A673 (cell line): Measurements from ENCODE around the gene ATRN.

Source experiments
- CTCF ChIP-seq: fragments of 300-800, 200-600 bp; sonication (generic); conservative IDR thresholded peaks from 2 replicates; pipeline ENCODE4 v1.5.1; 2017; ENCODE audit warnings: low read depth, mild to moderate bottlenecking, antibody characterized with exemption, low read length, moderate library complexity, mixed read lengths
- EZH2 ChIP-seq: fragments of 200-600 bp; sonication (generic); IDR thresholded peaks from 2 replicates; pipeline ENCODE4 v1.6.1; 2017; ENCODE audit warnings: borderline replicate concordance, low read depth, mild to moderate bottlenecking, mixed read lengths, antibody characterized with exemption, low read length; ENCODE audit not compliant: poor library complexity, severe bottlenecking

GRCh38 chr20:3470627-3471396, at the start of gene ATRN:
- TF ChIP-seq CTCF (no peak), EZH2 (no peak)
